ENCODE data around the gene TCF15. TPM values are rescaled to one million over a fixed set of nuclear protein-coding genes. Genes with fewer than 3 reads are reported as not detected.

TCF15 gene
- total and polyA plus RNA-seq, 8 donors: 0.25 to 0.43 (median 0.33) TPM; not detected in 5

DNA sequence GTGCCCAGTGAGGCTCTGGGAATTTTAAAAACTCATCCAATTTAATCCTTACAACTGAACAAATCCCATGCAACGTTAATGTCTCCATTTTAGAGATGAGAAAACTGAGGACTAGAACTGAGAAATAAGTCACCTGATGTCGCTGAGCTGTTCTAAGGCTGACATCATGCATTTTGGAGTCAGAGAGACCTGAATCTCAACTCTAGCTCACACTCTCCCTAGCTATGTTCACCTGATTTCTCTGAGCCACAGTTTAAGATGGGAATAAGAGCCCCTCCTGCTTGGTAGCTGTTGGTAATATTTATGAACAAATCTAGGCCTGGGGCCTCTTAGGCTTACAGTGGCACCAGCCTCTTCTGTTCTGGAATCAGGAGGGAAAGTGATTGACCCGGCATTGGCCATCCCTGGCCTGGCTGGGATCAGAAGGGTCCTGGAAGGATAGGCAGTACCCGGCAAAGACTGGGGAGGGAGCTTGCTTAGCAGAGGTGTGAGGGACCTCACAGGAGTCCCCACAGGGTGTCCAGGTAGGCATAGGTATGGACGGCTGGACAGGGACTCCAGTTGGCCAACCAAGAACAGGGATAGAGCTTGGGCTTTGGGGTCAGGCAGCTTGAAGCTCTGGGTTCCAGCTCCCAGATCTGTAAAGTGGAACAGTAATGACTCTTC is 47.7 kb downstream of the TCF15 start:
- H3K4me1 ChIP-seq: peaks cover 0 to 7% (median 3%) of the 10 kb centered on the region in 4 donors
- 70 to 75% (median 72%) methylated on average over 5 of the region's 5 CpGs for WGBS, 5 donors
- no peaks in the 10 kb centered on the region for H3K36me3 ChIP-seq
- no peak for DNase-seq
- TF ChIP-seq EP300 (IDR thresholded peaks at IDR 0.05) (no peak), POLR2AphosphoS5 (IDR thresholded peaks at IDR 0.05) (no peak), POLR2A (IDR thresholded peaks at IDR 0.05) (no peak)
- TF ChIP-seq, protein P1, sequence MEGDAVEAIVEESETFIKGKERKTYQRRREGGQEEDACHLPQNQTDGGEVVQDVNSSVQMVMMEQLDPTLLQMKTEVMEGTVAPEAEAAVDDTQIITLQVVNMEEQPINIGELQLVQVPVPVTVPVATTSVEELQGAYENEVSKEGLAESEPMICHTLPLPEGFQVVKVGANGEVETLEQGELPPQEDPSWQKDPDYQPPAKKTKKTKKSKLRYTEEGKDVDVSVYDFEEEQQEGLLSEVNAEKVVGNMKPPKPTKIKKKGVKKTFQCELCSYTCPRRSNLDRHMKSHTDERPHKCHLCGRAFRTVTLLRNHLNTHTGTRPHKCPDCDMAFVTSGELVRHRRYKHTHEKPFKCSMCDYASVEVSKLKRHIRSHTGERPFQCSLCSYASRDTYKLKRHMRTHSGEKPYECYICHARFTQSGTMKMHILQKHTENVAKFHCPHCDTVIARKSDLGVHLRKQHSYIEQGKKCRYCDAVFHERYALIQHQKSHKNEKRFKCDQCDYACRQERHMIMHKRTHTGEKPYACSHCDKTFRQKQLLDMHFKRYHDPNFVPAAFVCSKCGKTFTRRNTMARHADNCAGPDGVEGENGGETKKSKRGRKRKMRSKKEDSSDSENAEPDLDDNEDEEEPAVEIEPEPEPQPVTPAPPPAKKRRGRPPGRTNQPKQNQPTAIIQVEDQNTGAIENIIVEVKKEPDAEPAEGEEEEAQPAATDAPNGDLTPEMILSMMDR (IDR thresholded peaks at IDR 0.05): no peak
- no peak overlapping the region for H3K4me3 ChIP-seq
- H3K27ac ChIP-seq: no peak overlapping the region
- peaks cover 0 to 69% (median 10%) of the 10 kb centered on the region in 3 donors for H3K27me3 ChIP-seq
- no peaks in the 10 kb centered on the region for H3K9me3 ChIP-seq
- intact Hi-C loops (cut with DNase I; ENCODE audit: low total_unique reads): loop anchor here (5.0 to 10.0 kb wide), 2 partner anchors 82 to 175 kb away; no protein-coding TSS in a partner anchor

- Histone ChIP-seq H3K27me3 (peaks cover 0 to 68% (median 5%) of the 10 kb centered on the region in 3 donors), H3K4me3 (no peak overlapping the region), H3K27ac (no peak overlapping the region), H3K9me3 (no peaks in the 10 kb centered on the region), H3K36me3 (no peaks in the 10 kb centered on the region), H3K4me1 (peaks cover 0 to 7% (median 3%) of the 10 kb centered on the region in 4 donors)
- 30 to 42% (median 35%) methylated on average over 9 to 12 of the region's 12 CpGs for WGBS, 5 donors
- intact Hi-C loops (cut with DNase I; ENCODE audit: low total_unique reads): loop anchor here (5.0 to 10.0 kb wide), 2 partner anchors 83 to 176 kb away; no protein-coding TSS in a partner anchor
- TF ChIP-seq, protein P1 (IDR thresholded peaks at IDR 0.05): peak in 5 of 7 experiments; percentile 92 to 98 (median 93)
- no peak for TF ChIP-seq POLR2A (IDR thresholded peaks at IDR 0.05)
- DNase-seq: peak; percentile 65 to 88
Measured at GRCh38 chr20:561437-562231, 48.5 kb downstream of the TCF15 start.

DNA sequence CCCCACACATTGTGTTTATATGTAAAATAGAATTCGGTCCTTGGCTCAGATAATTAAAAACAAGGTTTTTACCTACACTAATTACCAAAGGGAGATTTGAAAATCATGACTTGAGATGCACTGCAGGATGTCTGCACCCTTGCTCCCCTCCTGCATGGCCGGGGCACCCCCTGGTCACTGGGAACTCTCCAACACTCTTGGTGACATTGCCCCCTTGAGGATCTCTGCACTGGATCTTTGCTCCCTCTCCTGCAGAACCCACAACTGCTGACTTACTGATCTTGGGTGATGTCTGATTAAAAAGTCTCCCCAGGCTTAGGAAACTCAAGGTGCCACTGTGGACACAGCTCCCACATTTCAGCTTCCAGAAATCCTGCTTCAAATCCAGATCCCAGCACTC is 49.4 kb downstream of the TCF15 start:
- no peaks in the 10 kb centered on the region for H3K36me3 ChIP-seq
- 37 to 54% (median 46%) methylated on average over 2 of the region's 2 CpGs for WGBS, 5 donors
- no peak overlapping the region for H3K27ac ChIP-seq
- H3K9me3 ChIP-seq: no peaks in the 10 kb centered on the region
- TF ChIP-seq POLR2A (IDR thresholded peaks at IDR 0.05): no peak
- no peak for TF ChIP-seq EP300 (IDR thresholded peaks at IDR 0.05)
- TF ChIP-seq POLR2AphosphoS5 (IDR thresholded peaks at IDR 0.05): no peak
- TF ChIP-seq, protein P1 (IDR thresholded peaks at IDR 0.05): no peak
- peaks cover 0 to 70% (median 3%) of the 10 kb centered on the region in 3 donors for H3K27me3 ChIP-seq
- intact Hi-C loops (cut with DNase I; ENCODE audit: low total_unique reads): loop anchor here (5.0 to 10.0 kb wide), 2 partner anchors 84 to 177 kb away; no protein-coding TSS in a partner anchor
- no peak for DNase-seq
- peaks cover 0 to 7% (median 3%) of the 10 kb centered on the region in 4 donors for H3K4me1 ChIP-seq
- no peak overlapping the region for H3K4me3 ChIP-seq

GRCh38 chr20:558117-558516 is 52.0 kb downstream of the TCF15 start:
- no peak for DNase-seq
- peaks cover 0 to 7% (median 3%) of the 10 kb centered on the region in 4 donors for H3K4me1 ChIP-seq
- H3K27ac ChIP-seq: no peak overlapping the region
- H3K36me3 ChIP-seq: no peaks in the 10 kb centered on the region
- intact Hi-C loops (cut with DNase I; ENCODE audit: low total_unique reads): no loop called here
- H3K4me3 ChIP-seq: no peak overlapping the region
- peaks cover 0 to 72% (median 3%) of the 10 kb centered on the region in 3 donors for H3K27me3 ChIP-seq
- no peaks in the 10 kb centered on the region for H3K9me3 ChIP-seq
- TF ChIP-seq POLR2AphosphoS5 (IDR thresholded peaks at IDR 0.05) (no peak), POLR2A (IDR thresholded peaks at IDR 0.05) (no peak), EP300 (IDR thresholded peaks at IDR 0.05) (no peak)
- TF ChIP-seq, protein P1 (IDR thresholded peaks at IDR 0.05): no peak
- 70 to 89% (median 84%) methylated on average over 3 of the region's 3 CpGs for WGBS, 5 donors
